NCI-H2196 treated with DMSO at 0.1 percent for 48 hours (cell line): ENCODE measurements around the gene MMP14.
"Not testable (repeated sequence)": the region's sequence is repeated elsewhere in the genome, so short reads cannot be mapped to it uniquely, and the experiment has no call there.

Source experiments
- DNase-seq: peaks from one replicate; lab custom pipeline; 2025; ENCODE audit not compliant: unreplicated experiment; lab: John Stamatoyannopoulos, UW

Gene MMP14

GRCh38 chr14:22836301-22837113, at the start of gene MMP14:
TSS of gene MMP14 (plus strand) at chr14:22836585. CDS start at chr14:22836818, 233 bp downstream.
- no peak for DNase-seq

GRCh38 chr14:22786685-22787084, 49.7 kb upstream of the MMP14 start:
- DNase-seq: no peak

- no peak for DNase-seq
Measured at GRCh38 chr14:22791301-22791700, 45.1 kb upstream of the MMP14 start.

- no peak for DNase-seq
Measured at GRCh38 chr14:22792158-22792557, 44.2 kb upstream of the MMP14 start.

GRCh38 chr14:22793550-22793949, 42.8 kb upstream of the MMP14 start:
- DNase-seq: not testable (repeated sequence)

GRCh38 chr14:22793976-22794375, 42.4 kb upstream of the MMP14 start:
- DNase-seq: no peak

GRCh38 chr14:22794551-22794951, 41.8 kb upstream of the MMP14 start:
- no peak for DNase-seq

GRCh38 chr14:22796087-22796707, 40.2 kb upstream of the MMP14 start:
- no peak for DNase-seq

- DNase-seq: no peak
Measured at GRCh38 chr14:22797017-22797917, 39.1 kb upstream of the MMP14 start.

- DNase-seq: no peak
Measured at GRCh38 chr14:22798528-22798927, 37.9 kb upstream of the MMP14 start.

- DNase-seq: no peak
Measured at GRCh38 chr14:22800346-22800745, 36.0 kb upstream of the MMP14 start.

- DNase-seq: no peak
Measured at GRCh38 chr14:22801716-22802115, 34.7 kb upstream of the MMP14 start.

GRCh38 chr14:22802860-22803686, 33.3 kb upstream of the MMP14 start:
- DNase-seq: no peak

GRCh38 chr14:22803687-22803974, 32.8 kb upstream of the MMP14 start:
- DNase-seq: no peak

- not testable (repeated sequence) for DNase-seq
Measured at GRCh38 chr14:22805235-22805634, 31.1 kb upstream of the MMP14 start.

- no peak for DNase-seq
Measured at GRCh38 chr14:22807432-22808087, 28.8 kb upstream of the MMP14 start.

- DNase-seq: no peak
Measured at GRCh38 chr14:22808388-22809209, 27.8 kb upstream of the MMP14 start.

- DNase-seq: no peak
Measured at GRCh38 chr14:22811722-22812121, 24.7 kb upstream of the MMP14 start.

- DNase-seq: no peak
Measured at GRCh38 chr14:22812744-22813143, 23.6 kb upstream of the MMP14 start.
